Activated CD4-positive, alpha-beta T cell treated with anti-CD3 and anti-CD28 coated beads, Interleukin-2, amount 10 ng/mL, durations not matched to agents 24 days and 14 days (primary cell): ENCODE data around the gene TNPO3. TPM values are rescaled to one million over a fixed set of nuclear protein-coding genes. Genes with fewer than 3 reads are reported as not detected.
"Not testable (repeated sequence)": the region's sequence is repeated elsewhere in the genome, so short reads cannot be mapped to it uniquely, and the experiment has no call there.

Experiments used
- DNase-seq: peaks from one replicate; pipeline ENCODE4 v3.0.0; 2022
- H3K27ac Mint-ChIP-seq: one replicate; pipeline ENCODE4 v1.8.0; 2022; ENCODE audit warnings: mild to moderate bottlenecking, mixed read lengths
- H3K27me3 Mint-ChIP-seq: one replicate; pipeline ENCODE4 v1.8.0; 2022; ENCODE audit warnings: mixed read lengths
- H3K36me3 Mint-ChIP-seq: one replicate; pipeline ENCODE4 v1.8.0; 2022; ENCODE audit warnings: low read depth, mild to moderate bottlenecking, mixed read lengths
- H3K4me1 Mint-ChIP-seq: one replicate; pipeline ENCODE4 v1.8.0; 2021; ENCODE audit warnings: mixed read lengths
- H3K4me3 Mint-ChIP-seq: one replicate; pipeline ENCODE4 v1.8.0; 2022; ENCODE audit warnings: mild to moderate bottlenecking, moderate library complexity, mixed read lengths
- H3K9me3 Mint-ChIP-seq: one replicate; pipeline ENCODE4 v1.8.0; 2021; ENCODE audit warnings: mixed read lengths
- intact Hi-C: fragments of 100-400 bp; cut with micrococcal nuclease; formaldehyde crosslinking; loops from one replicate; pipeline ENCODE4 v1.15.1; 2023
- total RNA-seq: library from RNA; stranded (reverse); gene quantifications from 2 replicates; pipeline ENCODE4 v1.2.3, GENCODE V29; 2022

TNPO3 gene
- total RNA-seq, 1 donor from 2014 or later: 54.1 TPM

GRCh38 chr7:129083525-129083924, 28.6 kb upstream of the TNPO3 start:
- Mint-ChIP-seq H3K4me1 (peaks cover 2% of the 10 kb centered on the region), H3K36me3 (no peaks in the 10 kb centered on the region), H3K27ac (no peak overlapping the region), H3K4me3 (no peak overlapping the region), H3K9me3 (no peaks in the 10 kb centered on the region), H3K27me3 (peaks cover 8% of the 10 kb centered on the region)
- DNase-seq: no peak
- intact Hi-C loops: no loop called here

- Mint-ChIP-seq H3K4me3 (no peak overlapping the region), H3K4me1 (peaks cover 2% of the 10 kb centered on the region), H3K9me3 (no peaks in the 10 kb centered on the region), H3K27me3 (peaks cover 20% of the 10 kb centered on the region), H3K36me3 (no peaks in the 10 kb centered on the region), H3K27ac (no peak overlapping the region)
- DNase-seq: no peak
- intact Hi-C loops: no loop called here
These were observed 23.5 kb upstream of the TNPO3 start for GRCh38 chr7:129078455-129078854.

GRCh38 chr7:129076886-129077285, 22.0 kb upstream of the TNPO3 start:
- Mint-ChIP-seq H3K27ac (no peak overlapping the region), H3K36me3 (no peaks in the 10 kb centered on the region), H3K4me1 (peaks cover 7% of the 10 kb centered on the region), H3K4me3 (no peak overlapping the region), H3K9me3 (no peaks in the 10 kb centered on the region), H3K27me3 (peaks cover 20% of the 10 kb centered on the region)
- no peak for DNase-seq
- intact Hi-C loops: no loop called here

- Mint-ChIP-seq H3K36me3 (no peaks in the 10 kb centered on the region), H3K4me1 (peaks cover 6% of the 10 kb centered on the region), H3K27ac (no peak overlapping the region), H3K9me3 (no peaks in the 10 kb centered on the region), H3K4me3 (no peak overlapping the region), H3K27me3 (peaks cover 20% of the 10 kb centered on the region)
- no peak for DNase-seq
- intact Hi-C loops: no loop called here
These were observed 20.1 kb upstream of the TNPO3 start for GRCh38 chr7:129074994-129075393.

- Mint-ChIP-seq H3K4me3 (no peak overlapping the region), H3K9me3 (no peaks in the 10 kb centered on the region), H3K27me3 (peaks cover 23% of the 10 kb centered on the region), H3K36me3 (no peaks in the 10 kb centered on the region), H3K4me1 (peaks cover 6% of the 10 kb centered on the region), H3K27ac (no peak overlapping the region)
- intact Hi-C loops: no loop called here
- DNase-seq: no peak
These were observed 19.5 kb upstream of the TNPO3 start for GRCh38 chr7:129074361-129074871.

GRCh38 chr7:129073738-129074137, 18.8 kb upstream of the TNPO3 start:
- DNase-seq: no peak
- no peak overlapping the region for H3K27ac Mint-ChIP-seq
- H3K4me1 Mint-ChIP-seq: peaks cover 10% of the 10 kb centered on the region
- H3K27me3 Mint-ChIP-seq: peaks cover 25% of the 10 kb centered on the region
- intact Hi-C loops: no loop called here
- H3K4me3 Mint-ChIP-seq: no peak overlapping the region
- H3K9me3 Mint-ChIP-seq: no peaks in the 10 kb centered on the region
- no peaks in the 10 kb centered on the region for H3K36me3 Mint-ChIP-seq

- no peak overlapping the region for H3K4me3 Mint-ChIP-seq
- H3K36me3 Mint-ChIP-seq: no peaks in the 10 kb centered on the region
- DNase-seq: no peak
- H3K4me1 Mint-ChIP-seq: peaks cover 10% of the 10 kb centered on the region
- intact Hi-C loops: no loop called here
- peaks cover 21% of the 10 kb centered on the region for H3K27me3 Mint-ChIP-seq
- H3K9me3 Mint-ChIP-seq: no peaks in the 10 kb centered on the region
- no peak overlapping the region for H3K27ac Mint-ChIP-seq
These were observed 18.3 kb upstream of the TNPO3 start for GRCh38 chr7:129073204-129073603.

GRCh38 chr7:129072479-129073011, 17.6 kb upstream of the TNPO3 start:
- intact Hi-C loops: no loop called here
- H3K27me3 Mint-ChIP-seq: peaks cover 26% of the 10 kb centered on the region
- no peak overlapping the region for H3K4me3 Mint-ChIP-seq
- no peaks in the 10 kb centered on the region for H3K9me3 Mint-ChIP-seq
- no peak overlapping the region for H3K27ac Mint-ChIP-seq
- no peak for DNase-seq
- H3K4me1 Mint-ChIP-seq: peaks cover 10% of the 10 kb centered on the region
- H3K36me3 Mint-ChIP-seq: no peaks in the 10 kb centered on the region

- Mint-ChIP-seq H3K4me3 (no peak overlapping the region), H3K36me3 (no peaks in the 10 kb centered on the region), H3K4me1 (peaks cover 10% of the 10 kb centered on the region), H3K27me3 (peaks cover 30% of the 10 kb centered on the region), H3K27ac (no peak overlapping the region), H3K9me3 (no peaks in the 10 kb centered on the region)
- DNase-seq: no peak
- intact Hi-C loops: no loop called here
These were observed 14.1 kb upstream of the TNPO3 start for GRCh38 chr7:129069021-129069420.

- intact Hi-C loops: no loop called here
- peaks cover 10% of the 10 kb centered on the region for H3K4me1 Mint-ChIP-seq
- DNase-seq: no peak
- peaks cover 27% of the 10 kb centered on the region for H3K27me3 Mint-ChIP-seq
- H3K9me3 Mint-ChIP-seq: no peaks in the 10 kb centered on the region
- no peaks in the 10 kb centered on the region for H3K36me3 Mint-ChIP-seq
- no peak overlapping the region for H3K4me3 Mint-ChIP-seq
- no peak overlapping the region for H3K27ac Mint-ChIP-seq
These were observed 13.1 kb upstream of the TNPO3 start for GRCh38 chr7:129067943-129068548.

GRCh38 chr7:129067132-129067561, 12.2 kb upstream of the TNPO3 start:
- not testable (repeated sequence) for H3K4me1 Mint-ChIP-seq

GRCh38 chr7:129066290-129067131, 11.6 kb upstream of the TNPO3 start:
- Mint-ChIP-seq H3K27ac (no peak overlapping the region), H3K36me3 (no peaks in the 10 kb centered on the region)

More at GRCh38 chr7:129067132-129067561, 12.2 kb upstream of the TNPO3 start:
- DNase-seq, H3K36me3 Mint-ChIP-seq, intact Hi-C loops, H3K27ac Mint-ChIP-seq, H3K4me3 Mint-ChIP-seq, H3K9me3 Mint-ChIP-seq: not testable (repeated sequence)
- peaks cover 27% of the 10 kb centered on the region for H3K27me3 Mint-ChIP-seq

GRCh38 chr7:129055861-129056464, 1.1 kb upstream of the TNPO3 start:
- Mint-ChIP-seq H3K36me3 (peaks cover 9% of the 10 kb centered on the region), H3K4me3 (peak overlapping the region; percentile 96), H3K9me3 (no peaks in the 10 kb centered on the region), H3K27ac (peak overlapping the region; percentile 65), H3K4me1 (peaks cover 23% of the 10 kb centered on the region), H3K27me3 (peaks cover 14% of the 10 kb centered on the region)
- peak; percentile 59 for DNase-seq
- intact Hi-C loops: loop anchor here (1.0 to 10.0 kb wide), 3 partner anchors 35 to 521 kb away; no protein-coding TSS in a partner anchor

More at GRCh38 chr7:129066290-129067131, 11.6 kb upstream of the TNPO3 start:
- Mint-ChIP-seq H3K9me3 (no peaks in the 10 kb centered on the region), H3K27me3 (peaks cover 27% of the 10 kb centered on the region), H3K4me1 (peaks cover 4% of the 10 kb centered on the region), H3K4me3 (no peak overlapping the region)
- DNase-seq: no peak
- intact Hi-C loops: no loop called here
